Mucosa of descending colon (tissue), 3 donors: ENCODE measurements around the gene POMZP3. TPM values are rescaled to one million over a fixed set of nuclear protein-coding genes. Genes with fewer than 3 reads are reported as not detected.
"Not testable (repeated sequence)": the region's sequence is repeated elsewhere in the genome, so short reads cannot be mapped to it uniquely, and the experiment has no call there.

Source experiments
- ATAC-seq: fragments of 200-7000 bp; cut with Tn5 transposase; one replicate; pipeline ENCODE4 v1.9.1; 2020; ENCODE audit warnings: mild to moderate bottlenecking, moderate library complexity
- DNase-seq, 3 donors: peaks; one replicate each; pipeline ENCODE4 v3.0.0-alpha.2; 2020
- H3K36me3 ChIP-seq: fragments of 200-600 bp; one replicate; pipeline ENCODE4 v1.8.0; 2021; ENCODE audit warnings: low read depth, mild to moderate bottlenecking
- H3K4me1 ChIP-seq: fragments of 200-600 bp; one replicate; pipeline ENCODE4 v1.8.0; 2021; ENCODE audit warnings: low read depth, mild to moderate bottlenecking
- H3K4me3 ChIP-seq: fragments of 200-600 bp; one replicate; pipeline ENCODE4 v1.8.0; 2021; ENCODE audit warnings: mild to moderate bottlenecking
- H3K9me3 ChIP-seq: fragments of 200-600 bp; one replicate; pipeline ENCODE4 v1.8.0; 2021; ENCODE audit warnings: mild to moderate bottlenecking
- intact Hi-C, 2 donors: fragments of 100-400 bp; cut with DNase I in 1 of 2; cut with micrococcal nuclease in 1 of 2; formaldehyde crosslinking; loops; one replicate each; pipeline versions ENCODE4 v1.11.0 to v1.11.1; 2022; cut with DNase I, micrococcal nuclease
- total RNA-seq, 3 donors: library from RNA; stranded (reverse); fragmentation: NEBNext Ultra II Directional in 2 of 3; extraction: Animal tissue kit (Norgen Biotek cat#: 25700) in 2 of 3; gene quantifications; one replicate each; pipeline versions ENCODE4 v1.2.1 to v1.2.4, GENCODE V29; 2021 to 2023
- donor health status: DM: no; HTN: no; CAD: no; lungs with moderate emphysema.
- donor health status: DM: no; HTN: no; CAD: no.
- donor health status: DM: no; HTN: yes; CAD: no.

POMZP3 gene
- total RNA-seq, 3 donors from 2014 or later, result 10.9 to 17.4 (median 17.3) TPM

GRCh38 chr7:76572296-76572695, 54.8 kb downstream of the POMZP3 start:
- intact Hi-C loops, H3K9me3 ChIP-seq, ATAC-seq, DNase-seq, H3K36me3 ChIP-seq, H3K4me3 ChIP-seq: not testable (repeated sequence)
- peaks cover 15% of the 10 kb centered on the region for H3K4me1 ChIP-seq

- peak; percentile 46 to 64 (median 51) for DNase-seq
- intact Hi-C loops, result not testable (repeated sequence)
- ATAC-seq, result peak; percentile 97
Observed at GRCh38 chr7:76570324-76570775, 56.7 kb downstream of the POMZP3 start.

GRCh38 chr7:76568742-76569141, 58.3 kb downstream of the POMZP3 start:
- intact Hi-C loops, H3K36me3 ChIP-seq, DNase-seq, H3K9me3 ChIP-seq, H3K4me3 ChIP-seq: not testable (repeated sequence)
- H3K4me1 ChIP-seq, result peaks cover 15% of the 10 kb centered on the region
- peak; percentile 61 for ATAC-seq

More at GRCh38 chr7:76570324-76570775, 56.7 kb downstream of the POMZP3 start:
- H3K36me3 ChIP-seq, H3K4me3 ChIP-seq, H3K9me3 ChIP-seq: not testable (repeated sequence)
- H3K4me1 ChIP-seq, result peaks cover 15% of the 10 kb centered on the region

DNA sequence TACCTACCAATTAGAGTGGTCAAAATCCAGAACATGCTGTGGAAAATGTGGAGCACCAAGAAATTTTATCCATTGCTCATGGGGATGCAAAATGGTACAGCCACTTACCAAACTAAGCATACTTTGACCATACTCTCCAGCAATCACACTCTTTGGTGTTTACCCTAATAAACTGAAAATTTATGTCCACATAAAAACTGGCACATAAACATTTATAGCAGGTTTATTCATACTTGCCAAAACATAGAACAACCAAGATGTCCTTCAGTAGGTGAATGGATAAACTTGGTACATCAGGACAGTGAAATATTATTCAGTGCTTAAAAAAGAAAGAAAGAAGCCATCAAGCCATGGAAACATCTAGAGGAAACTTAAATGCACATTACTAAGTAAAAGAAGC, 59.3 kb downstream of the POMZP3 start:
- intact Hi-C loops, ATAC-seq, H3K36me3 ChIP-seq, H3K4me3 ChIP-seq, DNase-seq, H3K9me3 ChIP-seq: not testable (repeated sequence)
- peaks cover 15% of the 10 kb centered on the region for H3K4me1 ChIP-seq

DNA sequence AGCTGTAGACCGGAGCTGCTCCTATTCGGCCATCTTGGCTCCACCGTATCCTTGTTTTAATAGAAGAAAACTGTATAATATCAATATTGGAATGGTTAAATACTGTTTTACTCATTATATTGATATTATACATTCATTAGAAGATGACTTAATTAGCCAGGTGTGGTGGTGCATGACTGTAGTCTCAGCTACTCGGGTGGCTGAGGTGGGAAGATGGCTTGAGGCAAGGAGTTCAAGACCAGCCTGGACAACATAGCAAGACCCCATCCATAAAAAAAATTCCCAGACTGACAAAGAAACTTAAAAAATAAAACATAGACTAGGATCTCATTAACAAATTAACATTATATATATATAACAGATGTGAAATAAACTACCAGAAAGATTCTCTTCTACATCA, 59.8 kb downstream of the POMZP3 start:
- DNase-seq, H3K4me3 ChIP-seq, ATAC-seq, H3K36me3 ChIP-seq, intact Hi-C loops, H3K9me3 ChIP-seq: not testable (repeated sequence)
- H3K4me1 ChIP-seq, result peaks cover 15% of the 10 kb centered on the region

GRCh38 chr7:76565001-76565400, 62.1 kb downstream of the POMZP3 start:
- DNase-seq, intact Hi-C loops, H3K9me3 ChIP-seq: not testable (repeated sequence)

DNA sequence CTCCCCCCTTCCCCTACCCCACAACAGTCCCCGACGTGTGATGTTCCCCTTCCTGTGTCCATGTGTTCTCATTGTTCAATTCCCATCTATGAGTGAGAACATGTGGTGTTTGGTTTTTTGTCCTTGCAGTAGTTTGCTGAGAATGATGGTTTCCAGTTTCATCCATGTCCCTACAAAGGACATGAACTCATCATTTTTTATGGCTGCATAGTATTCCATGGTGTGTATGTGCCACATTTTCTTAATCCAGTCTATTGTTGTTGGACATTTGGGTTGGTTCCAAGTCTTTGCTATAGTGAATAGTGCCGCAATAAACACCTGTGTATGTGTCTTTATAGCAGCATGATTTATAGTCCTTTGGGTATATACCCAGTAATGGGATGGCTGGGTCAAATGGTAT, 65.7 kb downstream of the POMZP3 start:
- H3K9me3 ChIP-seq, H3K36me3 ChIP-seq, ATAC-seq, H3K4me1 ChIP-seq, H3K4me3 ChIP-seq, DNase-seq, intact Hi-C loops: not testable (repeated sequence)

More at GRCh38 chr7:76565001-76565400, 62.1 kb downstream of the POMZP3 start:
- not testable (repeated sequence) for H3K4me3 ChIP-seq, ATAC-seq, H3K36me3 ChIP-seq, H3K4me1 ChIP-seq

DNA sequence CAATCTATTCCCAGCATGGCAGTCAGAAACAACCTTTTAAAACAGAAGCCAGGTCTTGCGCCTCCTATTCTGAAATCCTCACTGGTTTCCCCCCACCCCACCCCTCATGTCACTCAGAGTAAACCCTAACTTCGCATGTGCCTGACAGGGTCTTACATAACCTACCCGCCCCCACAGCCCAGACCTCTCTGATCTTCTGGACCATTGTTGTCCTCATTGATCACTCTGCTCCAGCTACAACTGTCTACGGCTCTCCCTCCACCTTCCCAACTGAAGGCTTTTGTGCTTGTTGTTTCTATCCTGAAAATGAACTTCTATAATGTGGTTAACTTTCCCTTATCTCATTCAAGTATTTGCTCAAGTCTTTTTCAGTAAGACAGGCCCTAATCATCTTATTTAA, 66.9 kb downstream of the POMZP3 start:
- H3K4me3 ChIP-seq, ATAC-seq, DNase-seq, H3K9me3 ChIP-seq, H3K4me1 ChIP-seq, intact Hi-C loops, H3K36me3 ChIP-seq: not testable (repeated sequence)

Other genes with a start within 250 kb of the POMZP3 start
- under 1 TPM in 2 of 3 donors, not detected in 1; 0.32 to 0.72 TPM for gene SSC4D, start 217.6 kb downstream of the POMZP3 start, total RNA-seq
- gene ZP3, start 202.3 kb downstream of the POMZP3 start, total RNA-seq, result 10 to 100 TPM in 2 of 3 donors, 1 to 10 TPM in 1; 4.4 to 16.1 (median 10.8) TPM
- 10 to 100 TPM; 52.3 to 91.6 (median 83.7) TPM for gene DTX2, start 165.6 kb downstream of the POMZP3 start, total RNA-seq
- 1 to 10 TPM; 2.2 to 4.3 (median 3.6) TPM for gene UPK3B, start 116.7 kb downstream of the POMZP3 start, total RNA-seq
- under 1 TPM in 2 of 3 donors, not detected in 1; 0.20 to 0.51 TPM for gene SPDYE16, start 84.0 kb downstream of the POMZP3 start, total RNA-seq